ENCODE measurements around the gene ZNF428.
"Not testable (repeated sequence)": the region's sequence is repeated elsewhere in the genome, so short reads cannot be mapped to it uniquely, and the experiment has no call there.

The ZNF428 gene, protein sequence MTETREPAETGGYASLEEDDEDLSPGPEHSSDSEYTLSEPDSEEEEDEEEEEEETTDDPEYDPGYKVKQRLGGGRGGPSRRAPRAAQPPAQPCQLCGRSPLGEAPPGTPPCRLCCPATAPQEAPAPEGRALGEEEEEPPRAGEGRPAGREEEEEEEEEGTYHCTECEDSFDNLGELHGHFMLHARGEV

DNA sequence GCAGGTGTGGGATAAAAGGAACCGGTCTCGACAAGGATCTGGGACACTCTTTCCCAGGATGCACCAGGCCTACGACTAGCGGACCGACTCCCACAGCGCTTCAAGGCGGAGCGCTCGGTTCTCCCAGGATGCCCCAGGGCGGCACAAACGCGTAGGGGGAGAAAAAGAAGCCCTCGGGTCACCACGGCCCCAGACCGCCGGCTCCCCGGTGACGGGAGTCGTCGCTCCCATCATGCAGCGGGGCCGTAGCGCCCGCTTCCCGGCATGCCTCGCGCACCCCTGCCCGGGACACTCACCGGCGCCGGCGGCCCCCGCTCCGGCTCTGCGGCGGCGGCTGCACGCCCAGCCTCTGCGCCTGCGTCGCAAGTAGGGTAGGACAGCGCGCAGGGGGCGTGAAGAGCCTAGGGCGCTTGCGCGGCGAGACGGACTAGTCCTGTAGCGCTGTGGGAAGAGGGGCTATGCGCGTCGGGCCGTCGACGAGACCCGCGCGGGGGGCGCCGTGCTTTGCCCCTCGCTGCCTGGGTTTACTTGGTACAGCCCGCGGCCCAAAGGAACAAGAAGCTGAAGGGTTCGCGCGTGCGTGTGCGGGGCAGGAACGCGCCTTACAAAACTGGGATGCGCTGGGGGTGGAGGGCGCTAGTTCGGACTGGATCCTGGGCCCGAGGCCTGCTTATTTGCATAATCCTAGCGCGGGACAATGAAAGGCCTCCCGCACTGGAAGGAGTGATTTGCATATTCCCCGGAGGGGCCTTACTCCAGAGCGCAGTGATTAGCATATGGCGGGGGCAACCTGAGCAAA lies at the start of gene ZNF428:
Gene ZNF428 (minus strand): TSS at position 368 of the 799 bp plus-strand sequence. CDS start 5,325 bp downstream, outside the sequence.
- DNase-seq (ENCODE audit: low spot score), result peak; percentile 94

DNA sequence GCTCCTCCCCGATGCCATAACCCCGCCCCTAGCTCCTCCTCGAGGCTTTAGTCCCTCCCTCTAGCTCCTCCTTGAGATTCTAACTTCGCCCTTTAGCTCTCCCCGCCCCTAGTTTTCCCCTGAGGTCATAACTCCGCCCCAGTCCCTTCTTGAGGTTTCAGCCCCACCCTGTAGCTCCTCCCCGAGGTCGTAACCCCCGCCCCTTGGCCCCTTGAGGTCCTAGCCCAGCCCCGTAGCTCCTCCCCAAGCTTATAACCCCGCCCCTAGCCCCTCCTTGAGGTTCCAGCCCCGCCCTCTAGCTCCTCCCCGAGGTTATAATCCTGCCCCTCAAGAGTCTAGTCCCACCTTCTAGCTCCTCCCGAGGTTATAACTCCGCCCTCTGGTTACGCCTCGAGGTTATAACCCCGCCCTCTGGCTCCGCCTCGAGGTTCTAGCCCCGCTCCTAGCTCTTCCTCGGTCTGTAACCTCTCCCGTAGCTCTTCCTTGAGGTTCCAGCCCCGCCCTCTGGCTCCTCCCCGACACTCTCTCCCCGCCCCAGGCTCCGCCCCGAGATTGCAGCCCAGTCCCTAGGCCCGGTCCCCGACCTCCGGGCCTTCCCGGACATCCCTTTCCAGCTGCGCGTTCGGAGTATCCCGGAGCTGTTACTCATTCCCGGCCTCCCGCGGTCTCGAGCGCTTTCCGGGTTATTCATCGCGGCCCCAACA lies 49.1 kb upstream of the ZNF428 start:
- DNase-seq (ENCODE audit: low spot score), result peak; percentile 91

DNA sequence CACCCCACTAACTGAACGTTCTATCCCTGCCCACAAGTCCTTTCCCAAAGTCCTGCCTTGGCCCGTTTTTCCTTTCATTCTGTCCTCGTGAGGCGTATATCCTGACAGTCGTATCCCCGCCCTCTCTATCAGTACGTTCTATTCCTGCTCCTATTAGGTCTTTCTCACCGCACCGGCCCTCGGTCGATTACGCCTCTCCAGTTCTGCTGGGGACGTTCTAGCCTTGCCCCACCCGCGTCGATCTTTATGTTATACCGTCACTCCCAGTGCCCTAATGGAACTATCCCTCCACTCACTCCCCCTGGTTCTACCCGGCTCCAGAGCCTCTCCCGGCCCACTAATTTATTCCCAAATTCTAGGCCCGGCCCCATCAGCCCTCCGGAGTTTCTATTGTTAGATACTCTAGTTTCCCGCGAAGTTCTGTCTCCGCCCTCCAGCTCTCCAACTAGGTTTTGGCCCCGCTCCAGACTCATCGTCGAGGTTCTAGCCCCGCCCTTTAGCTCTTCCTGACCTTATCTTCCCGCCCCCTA lies 48.5 kb upstream of the ZNF428 start:
- DNase-seq (ENCODE audit: low spot score), result no peak

DNA sequence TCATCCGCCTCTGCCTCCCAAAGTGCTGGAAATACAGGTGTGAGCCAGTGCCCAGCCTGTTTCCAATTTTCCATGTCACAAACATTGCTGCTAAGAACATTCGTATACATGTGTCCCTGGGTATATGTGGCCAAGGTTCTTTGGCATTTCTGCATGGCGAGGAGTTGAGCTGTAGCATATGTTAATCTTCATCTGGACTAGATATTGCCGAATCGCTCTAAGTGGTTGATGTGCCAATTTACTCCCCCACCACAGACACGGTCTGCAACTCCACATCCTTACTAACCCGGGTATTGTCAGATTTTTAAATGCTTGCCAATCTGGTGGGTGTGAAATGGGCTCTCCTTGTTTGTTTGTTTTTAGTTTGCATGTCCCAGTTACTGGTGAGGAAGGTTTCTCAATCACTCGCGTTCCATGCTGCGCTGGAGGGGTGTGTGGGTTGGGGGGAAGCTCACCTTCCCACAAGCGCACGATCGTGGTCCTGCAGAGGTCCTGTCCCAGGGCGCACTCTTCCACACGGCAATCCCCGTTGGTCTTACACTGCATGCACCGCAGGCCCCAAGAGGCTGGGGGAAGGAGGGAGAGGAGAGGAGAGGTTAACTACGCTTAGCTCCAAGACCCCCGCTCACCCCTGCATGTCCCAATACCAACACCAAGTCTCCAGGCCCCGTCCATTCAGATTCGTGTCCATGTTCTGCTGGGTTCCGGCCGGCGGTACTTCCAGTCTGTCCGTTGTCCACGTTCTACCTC lies 47.9 kb upstream of the ZNF428 start:
- DNase-seq (ENCODE audit: low spot score), result no peak

DNA sequence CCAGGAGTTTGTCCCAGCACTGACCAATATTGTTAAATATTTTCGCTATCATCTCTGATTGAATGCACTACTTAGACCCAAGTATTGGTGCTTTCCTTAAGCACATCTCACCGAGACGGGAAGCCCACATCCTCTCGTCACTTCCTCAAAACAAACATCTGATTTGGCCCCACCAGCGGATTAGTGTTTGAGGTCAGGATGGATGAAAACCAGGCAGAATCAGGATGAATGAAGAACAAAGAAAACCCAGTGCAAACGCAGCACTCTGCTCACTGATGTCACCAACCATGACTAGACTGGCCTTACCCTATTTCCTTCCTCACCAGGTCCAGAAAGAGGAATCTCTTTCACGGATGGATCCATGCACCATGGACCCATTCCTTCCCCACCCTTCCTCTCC lies 44.6 kb upstream of the ZNF428 start:
- no peak for DNase-seq (ENCODE audit: low spot score)

DNA sequence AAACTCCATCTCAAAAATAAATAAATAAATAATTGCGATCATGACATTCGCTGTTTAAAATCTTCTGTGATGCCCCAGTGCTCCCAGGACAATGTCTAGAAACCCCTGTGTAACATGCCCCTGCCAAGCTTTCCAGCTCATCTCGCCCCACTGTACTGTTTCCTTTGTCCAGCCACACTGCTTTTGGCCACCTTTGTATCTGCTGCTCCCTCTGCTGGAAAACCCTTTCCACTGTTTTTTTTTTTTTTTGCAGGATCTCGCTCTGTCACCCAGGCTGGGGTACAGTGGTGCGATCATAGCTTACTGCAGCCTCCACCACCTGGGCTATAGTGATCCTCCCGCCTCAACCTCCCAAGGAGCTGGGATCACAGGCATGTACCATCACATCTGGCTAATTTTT lies 43.1 kb upstream of the ZNF428 start:
- peak; percentile 50 for DNase-seq (ENCODE audit: low spot score)

DNA sequence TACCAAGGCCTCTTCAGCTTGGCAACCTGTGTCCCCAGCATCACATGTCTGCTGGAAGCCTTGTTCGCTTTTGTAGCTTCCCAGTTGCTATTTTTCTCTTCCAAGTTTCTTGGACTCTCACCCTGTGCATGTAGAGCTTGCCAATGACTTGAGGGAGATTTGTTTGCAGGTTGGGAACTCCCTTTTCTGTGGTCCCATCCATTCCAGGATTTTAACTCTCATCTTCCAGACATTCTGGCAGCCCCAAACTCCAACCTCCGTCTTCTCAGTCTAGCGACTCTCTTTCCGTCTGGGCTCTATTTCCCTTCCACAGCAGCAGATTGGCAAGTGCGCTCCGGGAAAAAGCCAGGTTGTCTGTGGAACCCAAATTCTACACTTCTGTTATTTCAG lies 41.5 kb upstream of the ZNF428 start:
- DNase-seq (ENCODE audit: low spot score), result no peak

DNA sequence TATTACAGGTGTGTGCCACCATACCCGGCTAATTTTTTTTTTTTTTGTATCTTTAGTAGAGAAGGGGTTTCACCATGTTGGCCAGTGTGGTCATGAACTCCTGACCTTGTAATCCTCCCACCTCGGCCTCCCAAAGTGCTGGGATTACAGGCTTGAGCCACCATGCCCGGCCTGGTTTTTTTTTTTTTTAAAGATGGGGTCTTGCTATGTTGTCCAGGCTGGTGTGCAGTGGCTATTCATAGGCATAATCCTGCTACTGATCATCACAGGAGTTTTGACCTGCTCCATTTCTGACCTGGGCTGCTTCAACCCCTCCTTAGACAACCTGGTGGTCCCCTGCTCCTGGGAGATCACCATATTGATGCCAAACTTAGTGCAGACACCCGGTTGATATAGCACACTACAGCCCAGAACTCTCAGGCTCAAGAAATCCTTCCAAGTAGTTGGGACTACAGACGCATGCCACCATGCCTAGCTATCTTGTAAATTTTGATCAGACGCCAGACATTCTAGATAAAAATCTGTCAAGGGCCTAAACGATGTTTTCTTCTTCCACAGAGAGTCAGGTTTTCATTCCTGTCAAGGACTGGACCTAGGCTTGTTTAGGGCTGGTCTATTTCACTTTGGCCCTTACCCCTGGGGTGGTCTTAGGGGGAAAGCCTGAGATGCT lies 41.0 kb upstream of the ZNF428 start:
- DNase-seq (ENCODE audit: low spot score), result no peak

DNA sequence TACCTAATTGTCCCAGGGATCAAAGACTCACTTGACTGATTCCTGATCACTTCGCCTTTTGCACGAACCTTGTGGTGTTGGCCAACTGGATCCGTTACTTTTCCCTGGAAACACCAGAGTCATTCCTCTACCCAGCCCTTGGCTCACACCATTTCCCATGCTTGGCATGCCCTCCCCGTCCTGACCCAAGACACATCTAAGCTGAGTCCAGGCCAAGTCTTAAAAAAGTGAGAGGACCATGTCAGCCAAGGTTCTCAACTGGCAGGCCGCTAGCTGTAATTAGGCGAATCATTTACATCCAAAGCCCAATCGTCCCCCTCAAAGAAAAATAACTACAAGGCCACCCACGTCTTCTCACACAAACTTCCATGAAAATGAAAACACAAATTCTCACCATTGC lies 39.1 kb upstream of the ZNF428 start:
- no peak for DNase-seq (ENCODE audit: low spot score)

DNA sequence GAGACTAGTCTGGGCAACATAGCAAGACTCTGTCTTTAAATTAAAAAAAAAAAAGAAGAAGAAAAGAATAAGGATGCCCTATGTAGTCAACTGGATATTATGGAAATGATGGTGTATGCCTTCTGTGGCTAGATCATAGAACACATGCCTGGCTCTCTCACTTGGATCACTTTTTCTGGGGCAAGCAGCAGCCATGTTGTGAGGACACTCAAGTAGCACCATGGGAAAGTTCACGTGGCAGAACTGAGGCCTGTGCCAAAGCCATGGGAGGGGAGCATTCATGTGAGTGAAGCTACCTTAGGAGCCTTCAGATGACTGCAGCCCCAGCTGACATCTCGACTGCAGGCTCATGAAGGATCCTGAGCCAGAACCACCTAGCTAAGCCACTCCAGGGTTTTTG lies 38.6 kb upstream of the ZNF428 start:
- no peak for DNase-seq (ENCODE audit: low spot score)

DNA sequence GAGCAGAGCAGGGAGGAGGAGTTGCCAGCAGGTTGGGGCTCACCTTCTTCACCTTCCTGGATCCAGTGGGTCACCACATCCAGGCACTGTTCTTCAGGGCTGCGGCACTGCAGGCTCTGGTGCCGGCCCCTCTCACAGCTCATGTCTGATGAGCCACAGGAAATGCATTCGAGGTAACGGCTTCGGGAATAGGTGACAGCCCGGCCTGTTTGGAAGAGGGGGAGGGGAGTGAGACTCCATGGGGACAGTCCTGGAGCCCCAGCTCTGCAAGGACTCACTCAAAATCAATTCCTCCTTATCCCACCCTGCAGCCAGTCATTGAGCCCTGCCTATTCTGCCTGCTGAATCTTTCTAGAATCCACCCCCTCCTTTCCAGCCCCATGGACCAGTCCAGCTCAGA lies 37.0 kb upstream of the ZNF428 start:
- DNase-seq (ENCODE audit: low spot score), result no peak

DNA sequence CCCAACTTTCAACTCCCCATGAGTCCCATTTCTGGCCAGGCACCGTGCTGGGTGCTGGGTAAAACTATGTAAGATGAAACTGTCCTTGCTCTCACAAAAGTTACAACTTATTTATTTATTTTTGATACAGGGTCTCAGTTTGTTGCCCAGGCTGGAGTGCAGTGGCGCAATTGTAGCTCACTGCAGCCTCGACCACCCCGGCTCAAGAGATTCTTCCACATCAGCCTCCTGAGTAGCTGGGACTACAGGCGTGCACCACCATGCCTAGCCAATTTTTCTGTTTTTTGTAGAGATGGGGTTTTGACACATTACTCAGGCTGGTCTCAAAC lies 33.1 kb upstream of the ZNF428 start:
- no peak for DNase-seq (ENCODE audit: low spot score)

DNA sequence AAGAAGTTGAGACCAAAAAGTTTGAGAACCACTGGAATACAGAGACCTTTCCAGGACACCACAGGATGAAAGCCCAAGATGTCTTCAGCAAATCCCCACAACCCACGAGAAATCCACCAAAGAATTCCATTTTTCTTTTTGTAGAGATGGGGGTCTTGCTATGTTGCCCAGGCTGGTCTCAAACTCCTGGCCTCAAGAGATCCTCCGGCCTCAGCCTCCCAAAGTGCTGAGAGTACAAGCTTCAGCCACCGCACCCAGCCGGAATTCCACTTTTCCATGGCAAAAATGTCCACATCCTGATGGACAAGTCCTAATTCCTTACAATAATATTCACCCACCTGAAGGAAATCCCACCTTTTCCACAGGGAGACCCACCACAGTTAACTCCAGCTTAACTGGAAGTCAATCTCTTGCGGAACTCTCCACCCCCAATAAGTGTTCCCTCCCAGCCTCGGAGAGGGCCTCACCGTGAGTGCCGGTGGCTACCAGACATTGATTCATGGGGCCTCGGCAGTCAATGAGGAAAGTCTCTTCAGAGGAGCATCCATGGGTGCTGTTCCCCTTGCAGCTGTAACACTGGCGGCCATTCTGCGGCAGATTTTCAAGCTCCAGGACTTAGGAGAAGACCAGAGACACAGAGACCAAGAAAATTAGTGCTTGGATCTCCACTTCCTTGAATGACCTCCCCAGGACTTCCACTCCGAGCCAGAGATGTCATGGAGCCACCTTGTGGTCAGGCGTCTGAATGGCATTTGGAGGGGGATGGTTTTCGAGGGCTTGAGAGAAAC lies 32.5 kb upstream of the ZNF428 start:
- peak; percentile 75 for DNase-seq (ENCODE audit: low spot score)

DNA sequence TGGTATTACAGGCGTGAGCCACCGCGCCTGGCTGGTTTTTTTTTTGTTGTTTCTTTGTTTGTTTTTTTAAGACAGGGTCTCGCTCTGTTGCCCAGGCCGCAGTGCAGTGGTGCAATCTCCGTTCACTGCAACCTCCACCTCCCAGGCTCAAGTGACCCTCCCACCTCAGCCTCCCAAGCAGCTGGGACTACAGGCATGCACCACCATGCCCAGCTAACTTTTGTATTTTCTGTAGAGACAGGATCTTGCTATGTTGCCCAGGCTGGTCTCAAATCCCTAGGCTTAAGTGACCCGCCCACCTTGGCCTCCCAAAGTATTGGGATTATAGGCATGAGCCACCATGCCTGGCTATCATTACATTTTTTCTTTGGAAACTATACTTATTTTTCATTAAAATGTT lies 30.8 kb upstream of the ZNF428 start:
- not testable (repeated sequence) for DNase-seq (ENCODE audit: low spot score)

DNA sequence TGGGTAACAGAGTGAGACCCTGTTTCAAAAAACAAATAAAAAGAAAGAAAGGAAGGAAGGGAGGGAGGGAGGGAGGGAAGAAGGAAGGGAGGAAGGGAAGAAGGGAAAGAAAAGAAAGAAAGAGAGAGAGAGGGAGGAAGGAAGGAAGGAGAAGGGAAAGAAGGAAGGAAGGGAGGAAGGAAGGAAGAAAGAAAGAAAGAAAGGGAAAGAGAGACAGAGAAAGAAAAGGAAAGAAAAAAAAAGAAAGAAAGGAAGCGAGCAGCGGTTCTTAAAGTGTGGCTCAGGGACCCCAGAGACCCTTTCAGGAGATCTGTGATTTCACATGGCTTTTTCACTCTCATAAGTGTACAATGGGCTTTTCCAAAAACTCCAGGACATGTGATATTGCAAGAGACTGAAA lies 30.1 kb upstream of the ZNF428 start:
- DNase-seq (ENCODE audit: low spot score), result no peak

DNA sequence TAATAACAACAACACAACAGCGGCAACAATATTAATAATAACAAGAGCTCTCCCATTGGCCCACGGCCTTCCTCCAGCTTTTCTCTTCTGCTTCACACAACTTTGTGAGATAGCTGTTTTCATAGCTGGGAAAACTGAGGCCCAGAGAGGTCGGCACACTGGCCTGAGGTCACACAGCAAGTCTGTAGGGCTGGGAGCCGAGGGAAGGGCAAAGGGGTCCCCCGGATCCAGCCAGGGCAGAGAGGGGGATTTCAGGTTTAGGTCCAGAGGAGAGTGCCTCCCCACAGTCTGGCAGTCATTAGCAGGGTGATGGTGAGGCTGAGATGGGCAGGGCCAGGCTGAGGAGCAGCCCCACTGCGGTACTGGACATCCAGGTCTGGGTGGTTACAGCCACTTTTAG lies 29.2 kb upstream of the ZNF428 start:
- DNase-seq (ENCODE audit: low spot score), result no peak

DNA sequence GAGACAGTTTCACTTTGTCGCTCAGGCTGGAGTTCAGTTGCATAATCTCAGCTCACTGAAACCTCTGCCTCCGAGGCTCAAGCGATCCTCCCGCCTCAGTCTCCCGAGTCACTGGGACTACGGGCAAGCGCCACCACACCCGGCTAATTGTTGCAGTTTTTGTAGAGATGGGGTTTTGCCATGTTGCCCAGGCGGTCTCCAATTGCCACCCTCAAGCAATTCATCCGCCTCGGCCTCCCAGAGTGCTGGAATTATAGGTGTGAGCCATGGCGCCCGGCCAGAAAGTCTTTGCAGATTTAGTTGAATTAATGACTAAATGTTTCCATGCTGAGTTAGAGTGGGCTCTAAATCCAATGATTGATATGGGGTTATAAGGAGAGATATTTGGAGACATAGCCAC lies 24.8 kb upstream of the ZNF428 start:
- DNase-seq (ENCODE audit: low spot score), result no peak

DNA sequence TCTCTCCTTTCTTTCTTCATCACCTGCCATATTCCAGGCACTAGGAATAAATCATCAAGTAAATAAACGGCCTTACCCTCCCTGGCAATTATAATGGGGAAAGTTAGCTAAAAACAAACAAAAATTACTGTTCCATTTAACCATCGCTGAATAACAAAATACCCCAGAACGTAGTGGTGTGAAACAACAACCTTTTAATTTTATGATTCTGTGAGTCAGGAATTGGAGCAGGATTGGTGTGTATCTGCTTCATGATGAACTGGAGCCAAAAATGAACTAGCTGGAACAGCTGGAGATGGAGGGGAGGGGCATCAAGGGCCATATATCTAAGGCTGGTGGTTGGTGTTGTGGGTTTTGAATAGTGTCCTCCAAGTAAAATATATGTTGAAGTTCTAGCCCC lies 23.9 kb upstream of the ZNF428 start:
- no peak for DNase-seq (ENCODE audit: low spot score)

DNA sequence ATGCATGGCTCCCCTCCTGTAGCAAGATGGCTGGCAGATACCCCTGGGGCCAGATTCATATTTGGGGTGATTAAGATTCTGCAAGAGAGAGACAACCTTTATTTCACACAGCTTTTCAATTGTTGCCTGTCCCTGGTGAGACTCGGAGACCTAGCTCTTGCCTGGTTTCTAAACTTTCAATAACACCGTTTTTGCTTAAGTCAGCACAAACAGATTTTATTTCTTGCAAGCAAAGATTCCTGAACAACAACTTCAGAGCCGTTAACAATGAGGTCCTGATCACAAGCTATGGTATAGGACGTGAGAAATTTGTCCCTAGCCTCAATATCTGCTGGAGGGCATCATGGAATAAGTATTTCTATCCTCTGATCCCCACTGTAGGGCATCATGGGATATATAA lies 23.1 kb upstream of the ZNF428 start:
- DNase-seq (ENCODE audit: low spot score), result no peak

DNA sequence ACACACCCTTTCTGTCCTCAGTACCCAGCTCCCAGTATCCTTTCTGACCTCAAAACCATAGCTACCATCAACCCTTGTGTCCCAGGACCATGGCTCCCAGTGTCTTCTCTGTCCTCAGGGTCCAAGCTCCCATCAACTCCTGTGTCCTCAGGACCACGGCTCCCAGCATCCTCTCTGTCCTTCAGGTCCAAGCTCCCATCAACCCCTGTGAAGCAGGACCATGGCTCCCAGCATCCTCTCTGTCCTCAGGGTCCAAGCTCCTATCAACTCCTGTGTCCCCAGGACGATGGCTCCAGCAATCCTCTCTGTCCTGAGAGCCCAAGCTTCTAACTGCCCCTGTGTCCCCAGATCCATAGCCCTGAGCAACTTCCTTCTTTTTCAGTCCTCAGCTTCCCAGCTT lies 21.9 kb upstream of the ZNF428 start:
- no peak for DNase-seq (ENCODE audit: low spot score)

DNA sequence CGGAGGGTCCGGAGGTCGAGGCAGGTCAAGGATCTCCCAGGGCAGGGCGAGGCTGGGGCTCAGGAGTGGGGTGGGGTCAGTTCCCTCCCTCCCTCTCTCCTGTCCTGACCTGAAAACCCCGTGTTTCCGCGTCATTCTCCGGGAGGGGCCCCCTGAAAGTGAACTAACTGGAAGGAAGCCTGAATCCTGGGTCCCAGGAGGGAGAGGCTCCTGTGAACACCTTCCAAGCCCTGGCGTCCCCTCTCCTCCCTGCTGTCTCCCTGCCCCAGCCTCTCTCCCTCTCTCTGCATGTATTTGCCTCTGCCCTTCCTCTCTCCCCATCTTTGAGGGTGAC lies 21.0 kb upstream of the ZNF428 start:
- no peak for DNase-seq (ENCODE audit: low spot score)
